Measurements from ENCODE around the gene SGTA. TPM values are rescaled to one million over a fixed set of nuclear protein-coding genes. Genes with fewer than 3 reads are reported as not detected.

The SGTA gene
- total and polyA plus RNA-seq, 9 of the 15 experiments (the other 6 are each of a cell fraction or from before 2014, with no cell fraction given) = 1.4 to 110 (median 49.9) TPM

DNA sequence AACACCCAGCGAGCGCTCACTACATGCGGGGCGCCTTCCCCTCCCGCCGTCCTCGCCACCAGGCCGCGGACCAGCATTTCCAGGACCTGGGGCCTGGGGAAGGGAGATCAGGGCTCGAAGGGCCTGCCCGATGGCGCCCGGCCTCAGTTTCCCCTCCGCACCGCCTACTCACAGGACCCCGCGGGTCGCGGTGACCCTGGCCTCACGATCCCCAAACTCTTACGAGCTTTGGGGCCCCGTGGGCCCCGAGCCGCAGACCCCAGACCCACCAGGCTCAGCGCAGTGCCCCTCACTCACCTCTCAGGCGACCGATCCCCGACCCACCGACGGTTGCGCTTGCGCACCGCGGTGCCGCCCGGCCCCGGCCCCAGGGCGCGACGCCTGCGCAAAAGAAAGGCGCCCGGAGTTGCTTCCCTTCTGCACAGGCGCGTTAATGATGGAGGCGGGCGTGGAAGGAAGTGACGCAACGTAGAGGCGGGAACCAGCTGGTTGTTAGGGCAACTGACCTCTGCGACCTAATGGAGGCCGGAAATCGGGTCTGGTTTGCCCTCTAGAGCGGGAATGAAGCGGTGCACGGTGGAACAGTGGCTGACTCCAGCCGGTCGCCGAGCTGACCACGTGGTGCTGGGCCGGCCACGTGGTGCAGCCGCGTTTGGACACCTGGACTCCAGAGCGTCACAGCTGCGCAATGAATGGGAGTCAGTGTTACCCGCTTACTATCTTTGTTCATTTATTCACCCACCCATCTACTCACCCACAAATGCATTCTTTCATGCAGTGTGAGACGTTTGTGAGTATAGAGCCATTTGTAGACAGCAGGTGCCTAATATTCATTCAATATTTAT is at the start of gene SGTA (continued):
- TF ChIP-seq CEBPB (tag; IDR thresholded peaks at IDR 0.05) (peak; percentile 95), ZNF175 (CRISPR knock-in tag; IDR thresholded peaks at IDR 0.05; ENCODE audit: low read depth) (peak; percentile 79; the same call in 1 of the 2 replicates), HNRNPLL (IDR thresholded peaks at IDR 0.05; ENCODE audit: low read depth, low read length, poor library complexity, severe bottlenecking) (peak; percentile 69), YY1 (IDR thresholded peaks at IDR 0.05; ENCODE audit: borderline replicate concordance in 1 of 3, control insufficient read depth in 1 of 3, extremely low read depth in 1 of 3, insufficient read depth in 3 of 3, insufficient read length in 1 of 3, insufficient replicate concordance in 2 of 3, low read depth in 1 of 3, low read length in 2 of 3) (peak; percentile 53 to 91 (median 85)), ETV6 (IDR thresholded peaks at IDR 0.05; ENCODE audit: borderline replicate concordance in 1 of 2, low read depth in 2 of 2, low read length in 1 of 2) (no peak), ETV6 (CRISPR knock-in tag; IDR thresholded peaks at IDR 0.05; ENCODE audit: borderline replicate concordance) (peak; percentile 96; the same call in 1 of the 2 replicates), TCF3 (CRISPR knock-in tag; IDR thresholded peaks at IDR 0.05) (peak; percentile 59; the same call in 1 of the 2 replicates), MED1 (CRISPR knock-in tag; IDR thresholded peaks at IDR 0.05; ENCODE audit: borderline replicate concordance) (no peak), PML (IDR thresholded peaks at IDR 0.05; ENCODE audit: low read length) (peak; percentile 54), SP1 (CRISPR knock-in tag; IDR thresholded peaks at IDR 0.05) (peak; percentile 93), CBX3 (IDR thresholded peaks at IDR 0.05; ENCODE audit: borderline replicate concordance in 1 of 2, low read length in 2 of 2) (peak in 1 of 2 experiments; percentile 99; a peak in 2 of 3 replicates), RB1 (IDR thresholded peaks at IDR 0.05; ENCODE audit: low read depth) (peak; percentile 77), NFXL1 (CRISPR knock-in tag; IDR thresholded peaks at IDR 0.05) (peak; percentile 43; the same call in 1 of the 2 replicates), RCOR1 (IDR thresholded peaks at IDR 0.05; ENCODE audit: borderline replicate concordance in 1 of 2, low read depth in 2 of 2, low read length in 2 of 2) (peak in 1 of 2 experiments; percentile 78; a peak in 2 of 4 replicates)
- TF ChIP-seq, protein P1, sequence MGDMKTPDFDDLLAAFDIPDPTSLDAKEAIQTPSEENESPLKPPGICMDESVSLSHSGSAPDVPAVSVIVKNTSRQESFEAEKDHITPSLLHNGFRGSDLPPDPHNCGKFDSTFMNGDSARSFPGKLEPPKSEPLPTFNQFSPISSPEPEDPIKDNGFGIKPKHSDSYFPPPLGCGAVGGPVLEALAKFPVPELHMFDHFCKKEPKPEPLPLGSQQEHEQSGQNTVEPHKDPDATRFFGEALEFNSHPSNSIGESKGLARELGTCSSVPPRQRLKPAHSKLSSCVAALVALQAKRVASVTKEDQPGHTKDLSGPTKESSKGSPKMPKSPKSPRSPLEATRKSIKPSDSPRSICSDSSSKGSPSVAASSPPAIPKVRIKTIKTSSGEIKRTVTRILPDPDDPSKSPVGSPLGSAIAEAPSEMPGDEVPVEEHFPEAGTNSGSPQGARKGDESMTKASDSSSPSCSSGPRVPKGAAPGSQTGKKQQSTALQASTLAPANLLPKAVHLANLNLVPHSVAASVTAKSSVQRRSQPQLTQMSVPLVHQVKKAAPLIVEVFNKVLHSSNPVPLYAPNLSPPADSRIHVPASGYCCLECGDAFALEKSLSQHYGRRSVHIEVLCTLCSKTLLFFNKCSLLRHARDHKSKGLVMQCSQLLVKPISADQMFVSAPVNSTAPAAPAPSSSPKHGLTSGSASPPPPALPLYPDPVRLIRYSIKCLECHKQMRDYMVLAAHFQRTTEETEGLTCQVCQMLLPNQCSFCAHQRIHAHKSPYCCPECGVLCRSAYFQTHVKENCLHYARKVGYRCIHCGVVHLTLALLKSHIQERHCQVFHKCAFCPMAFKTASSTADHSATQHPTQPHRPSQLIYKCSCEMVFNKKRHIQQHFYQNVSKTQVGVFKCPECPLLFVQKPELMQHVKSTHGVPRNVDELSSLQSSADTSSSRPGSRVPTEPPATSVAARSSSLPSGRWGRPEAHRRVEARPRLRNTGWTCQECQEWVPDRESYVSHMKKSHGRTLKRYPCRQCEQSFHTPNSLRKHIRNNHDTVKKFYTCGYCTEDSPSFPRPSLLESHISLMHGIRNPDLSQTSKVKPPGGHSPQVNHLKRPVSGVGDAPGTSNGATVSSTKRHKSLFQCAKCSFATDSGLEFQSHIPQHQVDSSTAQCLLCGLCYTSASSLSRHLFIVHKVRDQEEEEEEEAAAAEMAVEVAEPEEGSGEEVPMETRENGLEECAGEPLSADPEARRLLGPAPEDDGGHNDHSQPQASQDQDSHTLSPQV (IDR thresholded peaks at IDR 0.05) = peak; percentile 98
- TF ChIP-seq, protein P2, sequence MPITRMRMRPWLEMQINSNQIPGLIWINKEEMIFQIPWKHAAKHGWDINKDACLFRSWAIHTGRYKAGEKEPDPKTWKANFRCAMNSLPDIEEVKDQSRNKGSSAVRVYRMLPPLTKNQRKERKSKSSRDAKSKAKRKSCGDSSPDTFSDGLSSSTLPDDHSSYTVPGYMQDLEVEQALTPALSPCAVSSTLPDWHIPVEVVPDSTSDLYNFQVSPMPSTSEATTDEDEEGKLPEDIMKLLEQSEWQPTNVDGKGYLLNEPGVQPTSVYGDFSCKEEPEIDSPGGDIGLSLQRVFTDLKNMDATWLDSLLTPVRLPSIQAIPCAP (CRISPR knock-in tag; IDR thresholded peaks at IDR 0.05; ENCODE audit: borderline replicate concordance) = peak; percentile 97
- TF ChIP-seq, protein P3, sequence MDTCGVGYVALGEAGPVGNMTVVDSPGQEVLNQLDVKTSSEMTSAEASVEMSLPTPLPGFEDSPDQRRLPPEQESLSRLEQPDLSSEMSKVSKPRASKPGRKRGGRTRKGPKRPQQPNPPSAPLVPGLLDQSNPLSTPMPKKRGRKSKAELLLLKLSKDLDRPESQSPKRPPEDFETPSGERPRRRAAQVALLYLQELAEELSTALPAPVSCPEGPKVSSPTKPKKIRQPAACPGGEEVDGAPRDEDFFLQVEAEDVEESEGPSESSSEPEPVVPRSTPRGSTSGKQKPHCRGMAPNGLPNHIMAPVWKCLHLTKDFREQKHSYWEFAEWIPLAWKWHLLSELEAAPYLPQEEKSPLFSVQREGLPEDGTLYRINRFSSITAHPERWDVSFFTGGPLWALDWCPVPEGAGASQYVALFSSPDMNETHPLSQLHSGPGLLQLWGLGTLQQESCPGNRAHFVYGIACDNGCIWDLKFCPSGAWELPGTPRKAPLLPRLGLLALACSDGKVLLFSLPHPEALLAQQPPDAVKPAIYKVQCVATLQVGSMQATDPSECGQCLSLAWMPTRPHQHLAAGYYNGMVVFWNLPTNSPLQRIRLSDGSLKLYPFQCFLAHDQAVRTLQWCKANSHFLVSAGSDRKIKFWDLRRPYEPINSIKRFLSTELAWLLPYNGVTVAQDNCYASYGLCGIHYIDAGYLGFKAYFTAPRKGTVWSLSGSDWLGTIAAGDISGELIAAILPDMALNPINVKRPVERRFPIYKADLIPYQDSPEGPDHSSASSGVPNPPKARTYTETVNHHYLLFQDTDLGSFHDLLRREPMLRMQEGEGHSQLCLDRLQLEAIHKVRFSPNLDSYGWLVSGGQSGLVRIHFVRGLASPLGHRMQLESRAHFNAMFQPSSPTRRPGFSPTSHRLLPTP (IDR thresholded peaks at IDR 0.05; ENCODE audit: borderline replicate concordance, extremely low read depth, insufficient read length) = no peak

Data from K562 (cell line).